HL-60/S4 treated with retinoic acid at 250 ng/mL for 4 days and 3 days (cell line): Measurements from ENCODE around the gene SCAF8.
"Not testable (repeated sequence)": the region's sequence is repeated elsewhere in the genome, so short reads cannot be mapped to it uniquely, and the experiment has no call there.

Experiments
- in situ Hi-C: fragments of 300-500 bp; cut with MboI; formaldehyde crosslinking; loops from 2 replicates; pipeline ENCODE4 v1.7.0; 2022; ENCODE audit warnings: low sequenced_read_pairs

Gene SCAF8

GRCh38 chr6:154732538-154733182 lies 556 bp upstream of the SCAF8 start:
- in situ Hi-C loops: no loop called here

GRCh38 chr6:154733626-154734382 lies 588 bp downstream of the SCAF8 start:
- in situ Hi-C loops: no loop called here

GRCh38 chr6:154736618-154737259 lies 3.5 kb downstream of the SCAF8 start:
- in situ Hi-C loops: no loop called here

- in situ Hi-C loops: no loop called here
Observed at GRCh38 chr6:154737424-154737823, 4.2 kb downstream of the SCAF8 start.

GRCh38 chr6:154738551-154738961 lies 5.3 kb downstream of the SCAF8 start:
- in situ Hi-C loops: no loop called here

- in situ Hi-C loops: no loop called here
Observed at GRCh38 chr6:154740658-154741057, 7.4 kb downstream of the SCAF8 start.

- in situ Hi-C loops: no loop called here
Observed at GRCh38 chr6:154742891-154743290, 9.7 kb downstream of the SCAF8 start.

- in situ Hi-C loops: not testable (repeated sequence)
Observed at GRCh38 chr6:154744029-154744745, 11.0 kb downstream of the SCAF8 start.

- in situ Hi-C loops: no loop called here
Observed at GRCh38 chr6:154745243-154745642, 12.0 kb downstream of the SCAF8 start.

GRCh38 chr6:154749341-154749740 lies 16.1 kb downstream of the SCAF8 start:
- in situ Hi-C loops: no loop called here

GRCh38 chr6:154751011-154751800 lies 18.0 kb downstream of the SCAF8 start:
- in situ Hi-C loops: no loop called here

GRCh38 chr6:154752022-154752421 lies 18.8 kb downstream of the SCAF8 start:
- in situ Hi-C loops: no loop called here

- in situ Hi-C loops: no loop called here
Observed at GRCh38 chr6:154754152-154754551, 20.9 kb downstream of the SCAF8 start.

GRCh38 chr6:154757352-154758050 lies 24.3 kb downstream of the SCAF8 start:
- in situ Hi-C loops: no loop called here

GRCh38 chr6:154758125-154758524 lies 24.9 kb downstream of the SCAF8 start:
- in situ Hi-C loops: no loop called here

- in situ Hi-C loops: no loop called here
Observed at GRCh38 chr6:154763650-154764049, 30.4 kb downstream of the SCAF8 start.

- in situ Hi-C loops: no loop called here
Observed at GRCh38 chr6:154765273-154765672, 32.1 kb downstream of the SCAF8 start.

GRCh38 chr6:154766288-154766687 lies 33.1 kb downstream of the SCAF8 start:
- in situ Hi-C loops: no loop called here

GRCh38 chr6:154767003-154767723 lies 33.9 kb downstream of the SCAF8 start:
- in situ Hi-C loops: no loop called here
